Sciatic nerve (tissue), 2 donors: Measurements from ENCODE around the gene MEF2D. TPM values are rescaled to one million over a fixed set of nuclear protein-coding genes. Genes with fewer than 3 reads are reported as not detected.

Experiments
- ATAC-seq: fragments of 200-7000 bp; cut with Tn5 transposase; one replicate; pipeline ENCODE4 v1.9.1; 2020; ENCODE audit warnings: mild to moderate bottlenecking, moderate library complexity
- DNase-seq: peaks from one replicate; pipeline ENCODE4 v3.0.0-alpha.2; 2020; ENCODE audit warnings: low spot score
- intact Hi-C: fragments of 100-400 bp; cut with DNase I; formaldehyde crosslinking; loops from one replicate; pipeline ENCODE4 v1.14.2; 2022
- total RNA-seq: library from RNA; stranded (reverse); fragmentation: NEBNext Ultra II Directional; extraction: Animal tissue kit (Norgen Biotek cat#: 25700); gene quantifications from one replicate; pipeline ENCODE4 v1.2.1, GENCODE V29; 2021
- donor health status: DM: no; HTN: no; CAD: no.
- donor health status: DM: no; HTN: no; CAD: no.

Gene MEF2D
- total RNA-seq, 1 donor from 2014 or later = 66.8 TPM

DNA sequence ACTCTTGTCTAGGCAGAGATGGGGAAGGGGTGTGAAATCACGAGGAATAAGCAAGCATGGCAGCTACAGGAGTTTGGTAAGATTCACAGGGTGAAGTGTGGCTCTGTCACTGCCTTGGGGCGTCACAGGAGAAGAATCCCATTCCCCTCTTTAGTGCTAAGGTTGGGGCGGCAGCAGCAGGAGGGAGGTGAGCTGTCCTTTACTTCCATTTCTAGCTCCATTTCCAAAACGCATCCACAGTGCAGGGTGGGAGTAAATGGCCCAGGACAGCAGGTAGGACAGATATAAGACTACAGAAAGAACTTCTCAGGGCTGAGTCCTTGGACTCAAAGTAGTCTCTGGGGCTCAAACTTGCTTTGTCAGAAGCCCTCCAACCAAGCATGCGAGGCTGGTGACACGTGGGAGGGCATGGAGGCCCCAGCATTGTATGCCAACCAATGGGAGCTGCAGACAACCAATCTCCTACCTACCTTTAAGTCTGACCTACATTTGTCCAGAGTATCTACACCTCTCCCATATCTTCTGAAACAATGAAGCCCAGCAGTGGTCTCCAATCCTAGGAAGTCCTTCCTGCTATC is 8.5 kb downstream of the MEF2D start:
- intact Hi-C loops = no loop called here

GRCh38 chr1:156491151-156491949 is 9.2 kb downstream of the MEF2D start:
- ATAC-seq = no peak
- no peak for DNase-seq
- intact Hi-C loops = no loop called here

More for the DNA sequence above, 8.5 kb downstream of the MEF2D start:
- ATAC-seq = no peak
- DNase-seq = no peak

DNA sequence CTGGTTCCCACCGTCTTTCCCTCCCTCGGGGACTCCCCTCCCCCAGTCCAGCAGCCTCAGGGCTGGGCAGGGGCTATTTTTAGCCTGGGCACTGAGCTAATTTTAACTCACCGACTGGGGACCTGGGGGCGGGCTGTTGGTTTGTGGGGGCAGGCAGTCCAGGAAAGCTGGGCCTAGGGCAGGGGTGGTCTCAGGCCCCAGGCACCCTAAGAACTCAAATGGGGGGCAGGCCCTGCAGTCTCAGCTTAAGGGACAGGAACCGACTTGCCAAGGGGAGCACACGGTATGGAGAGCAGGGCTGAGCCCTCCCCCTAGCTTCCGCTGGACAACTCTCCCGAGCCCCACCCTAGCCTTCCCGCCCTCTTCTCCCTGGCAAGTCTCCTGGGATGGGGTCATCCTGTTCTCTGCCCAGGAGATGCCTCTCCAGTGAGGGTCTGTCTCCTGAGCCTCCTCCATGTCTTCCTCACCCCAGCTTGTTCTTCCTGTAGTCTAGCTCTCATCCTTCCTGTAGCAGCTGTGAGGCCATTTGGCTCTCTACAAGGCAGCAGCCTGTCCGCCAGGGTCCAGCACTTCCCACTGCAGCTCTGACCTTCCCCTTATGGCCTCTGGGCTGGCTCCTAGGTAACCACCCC is 10.1 kb downstream of the MEF2D start:
- peak; percentile 56 for ATAC-seq
- intact Hi-C loops = no loop called here
- DNase-seq = no peak

DNA sequence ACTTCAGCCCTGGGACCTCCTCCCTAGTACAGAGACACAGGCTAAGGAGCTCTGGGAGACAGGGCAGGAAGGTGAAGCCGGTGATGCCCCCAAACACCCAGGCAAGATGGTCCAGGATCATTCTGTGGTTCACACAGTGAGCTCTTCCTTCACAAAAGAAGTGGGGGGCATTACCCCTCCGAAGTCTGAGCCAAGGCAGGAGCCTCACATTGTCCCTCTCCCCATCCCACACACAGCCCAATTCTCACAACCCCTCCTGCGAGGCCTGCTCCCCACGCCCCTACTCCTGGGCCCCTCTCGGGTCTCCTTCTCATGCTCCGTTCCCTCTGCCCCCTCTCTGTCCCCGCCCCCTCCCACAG is 10.7 kb downstream of the MEF2D start:
- intact Hi-C loops = no loop called here
- DNase-seq (no peak), ATAC-seq (peak; percentile 4)

DNA sequence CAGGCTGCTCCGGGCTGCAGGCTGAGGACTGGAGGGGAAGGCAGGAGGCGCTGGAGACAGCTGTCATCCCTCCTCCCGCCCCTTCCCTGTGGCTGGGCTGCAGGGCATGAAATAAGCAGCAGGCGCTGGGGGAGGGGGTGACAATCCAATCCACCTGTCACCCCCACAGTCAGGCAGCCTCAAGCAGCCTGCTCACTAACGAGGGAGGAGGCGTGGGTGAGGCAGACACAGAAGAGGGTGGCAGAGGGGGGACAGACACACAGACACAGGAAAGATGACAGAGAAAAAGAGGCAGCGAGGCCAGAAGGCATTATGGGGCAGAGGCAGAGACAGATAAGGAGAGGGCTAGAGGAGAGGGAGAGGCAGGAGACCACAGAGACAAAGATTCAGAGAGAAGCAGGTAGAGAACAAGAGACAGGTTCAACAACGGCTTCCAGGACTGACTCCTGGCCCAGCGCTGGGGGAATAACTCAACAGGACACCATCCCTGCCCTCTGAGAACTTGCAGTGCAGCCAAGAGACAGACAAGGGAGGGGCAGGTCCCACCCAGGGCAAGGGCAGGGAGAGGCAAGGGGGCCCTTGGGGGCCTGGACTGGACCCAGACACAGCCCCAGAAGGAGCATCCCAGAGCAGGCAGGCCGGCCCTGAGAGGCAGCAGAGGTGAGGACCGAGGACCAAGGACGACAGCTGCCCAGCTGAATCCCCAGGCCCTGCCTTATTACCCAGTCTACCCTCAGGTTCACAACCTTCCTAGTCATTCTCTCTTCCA is 11.2 kb downstream of the MEF2D start:
- intact Hi-C loops = no loop called here
- peak; percentile 54 for ATAC-seq
- no peak for DNase-seq

DNA sequence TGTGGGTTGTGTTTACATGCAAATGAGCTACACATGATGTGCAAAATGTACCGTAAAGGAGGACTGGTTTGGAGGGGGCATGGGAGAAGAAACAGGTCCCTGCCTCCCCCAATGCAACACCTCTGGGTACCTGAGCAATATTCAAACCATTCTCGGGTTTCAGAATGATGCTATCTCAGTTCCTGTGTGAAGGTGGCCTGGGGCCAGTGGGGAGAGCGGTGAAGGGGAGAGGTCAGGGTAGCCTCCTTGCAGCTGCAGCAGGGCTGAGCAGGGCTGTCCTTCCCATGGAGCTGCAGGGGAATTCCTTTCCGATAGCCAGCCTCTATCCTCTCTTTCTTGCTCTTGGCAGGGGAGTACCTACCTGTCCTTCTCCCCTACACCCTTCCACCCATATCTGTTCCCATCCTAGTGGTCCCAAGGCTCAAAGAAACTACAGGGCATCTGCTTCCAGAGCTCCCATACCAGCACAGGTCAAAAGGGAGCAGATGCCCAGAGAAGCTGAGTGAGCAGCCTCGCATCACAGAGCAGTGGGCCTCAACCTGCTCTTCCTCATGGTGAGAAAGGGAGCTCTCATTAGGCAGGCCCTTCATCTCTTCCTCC is 11.9 kb downstream of the MEF2D start:
- DNase-seq = no peak
- ATAC-seq = no peak
- intact Hi-C loops = no loop called here

GRCh38 chr1:156487862-156488261 is 12.7 kb downstream of the MEF2D start:
- DNase-seq (no peak), ATAC-seq (no peak)
- intact Hi-C loops = no loop called here

- no peak for DNase-seq
- ATAC-seq = no peak
- intact Hi-C loops = no loop called here
Measured at GRCh38 chr1:156486421-156487344, 13.9 kb downstream of the MEF2D start.

GRCh38 chr1:156485984-156486383 is 14.6 kb downstream of the MEF2D start:
- ATAC-seq (no peak), DNase-seq (no peak)
- intact Hi-C loops = no loop called here

- no peak for DNase-seq
- ATAC-seq = no peak
- intact Hi-C loops = no loop called here
Measured at GRCh38 chr1:156484480-156485058, 16.0 kb downstream of the MEF2D start.

- intact Hi-C loops = no loop called here
- no peak for ATAC-seq
- DNase-seq = no peak
Measured at GRCh38 chr1:156483397-156483796, 17.2 kb downstream of the MEF2D start.

DNA sequence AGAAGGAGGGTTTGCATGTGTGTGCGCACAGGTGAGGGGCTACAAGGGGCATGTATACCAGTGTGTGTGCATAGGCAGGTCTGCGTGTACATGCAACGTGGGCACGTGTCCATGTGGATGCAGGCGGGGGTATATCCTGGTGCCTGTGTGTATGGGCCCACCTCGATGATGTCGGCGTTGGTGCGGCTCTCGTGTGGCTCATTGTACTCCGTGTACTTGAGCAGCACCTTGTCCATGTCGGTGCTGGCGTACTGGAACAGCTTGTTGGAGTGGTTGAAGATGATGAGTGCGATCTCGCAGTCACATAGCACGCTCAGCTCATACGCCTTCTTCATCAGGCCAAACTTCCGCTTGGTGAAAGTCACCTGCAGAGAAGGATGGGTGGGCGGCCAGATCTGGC is 18.3 kb downstream of the MEF2D start:
- DNase-seq (no peak), ATAC-seq (no peak)
- intact Hi-C loops = no loop called here

DNA sequence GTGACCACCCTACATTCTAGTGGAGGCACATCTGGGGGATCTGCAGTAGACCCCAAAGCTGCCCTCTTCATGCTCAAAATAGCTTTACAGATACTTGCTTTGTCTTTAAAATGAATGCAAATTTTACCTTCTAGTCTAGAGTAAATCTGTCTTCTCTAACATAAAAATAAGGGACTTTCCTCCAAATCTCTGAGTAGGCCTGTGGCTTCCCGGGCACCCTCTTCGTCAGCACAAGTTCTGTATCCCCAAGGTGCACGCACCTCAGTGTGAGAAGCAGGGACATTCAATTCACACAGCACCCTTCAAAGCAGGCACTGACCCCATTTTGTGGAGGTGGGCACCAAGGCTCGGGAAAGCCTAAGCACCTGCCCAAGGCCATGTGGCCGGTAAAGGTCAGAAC is 19.0 kb downstream of the MEF2D start:
- intact Hi-C loops = no loop called here
- ATAC-seq (no peak), DNase-seq (no peak)

DNA sequence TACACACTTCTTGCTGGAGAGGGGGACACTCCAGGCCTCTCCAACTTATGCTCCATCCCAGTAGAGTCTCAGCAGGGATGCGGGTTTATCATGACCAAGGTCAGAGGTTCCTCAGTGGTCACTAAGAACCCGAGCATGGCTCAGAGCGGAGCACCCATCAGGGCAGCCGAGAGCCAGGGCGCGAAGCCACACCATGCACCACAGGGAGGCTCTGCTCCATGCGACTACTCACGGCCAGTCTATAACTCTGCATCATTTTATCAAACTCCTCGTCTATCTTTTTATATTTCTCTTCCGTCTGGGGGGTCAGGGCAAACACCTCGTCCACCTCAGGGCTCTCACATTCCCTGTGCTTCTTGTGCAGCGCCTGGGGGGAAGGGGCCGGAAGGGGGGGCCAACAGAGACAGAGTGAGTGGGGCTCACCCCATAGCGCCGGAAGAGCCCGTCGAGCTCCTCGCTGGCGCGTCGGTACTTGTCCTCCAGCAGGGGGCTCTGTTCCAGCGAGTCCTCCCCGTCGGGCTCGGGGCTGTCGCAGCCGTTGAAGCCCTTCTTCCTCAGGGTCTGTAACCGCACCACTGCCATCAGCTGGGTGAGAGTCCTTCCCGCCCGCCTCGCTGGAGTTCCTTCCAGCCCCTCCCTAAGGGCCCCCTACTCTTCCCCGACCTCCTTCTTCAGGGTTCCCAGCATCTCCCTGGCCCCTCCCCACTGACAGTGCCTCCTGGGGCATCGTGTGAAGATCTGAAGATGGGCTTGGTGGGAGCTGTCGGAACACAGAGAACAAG is 20.0 kb downstream of the MEF2D start:
- intact Hi-C loops = no loop called here
- ATAC-seq = peak; percentile 30
- peak; percentile 77 for DNase-seq

- ATAC-seq = no peak
- intact Hi-C loops = no loop called here
- no peak for DNase-seq
Measured at GRCh38 chr1:156480016-156480370, 20.6 kb downstream of the MEF2D start.

GRCh38 chr1:156479093-156480015 is 21.2 kb downstream of the MEF2D start:
- DNase-seq = no peak
- intact Hi-C loops = no loop called here
- ATAC-seq = no peak
